ENCODE results near the gene FMNL1.

Gene FMNL1

DNA sequence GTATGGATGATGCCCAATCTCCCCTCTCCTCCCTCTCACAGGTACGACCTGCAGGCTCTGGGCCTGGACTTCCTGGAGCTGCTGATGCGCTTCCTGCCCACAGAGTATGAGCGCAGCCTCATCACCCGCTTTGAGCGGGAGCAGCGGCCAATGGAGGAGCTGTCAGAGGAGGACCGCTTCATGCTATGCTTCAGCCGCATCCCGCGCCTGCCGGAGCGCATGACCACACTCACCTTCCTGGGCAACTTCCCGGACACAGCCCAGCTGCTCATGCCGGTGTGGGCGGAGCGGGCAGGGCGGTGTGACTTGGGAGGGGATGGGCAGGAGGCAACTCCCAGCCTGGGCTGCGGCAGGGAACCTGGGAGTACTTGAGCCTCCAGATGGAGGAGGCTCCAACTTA lies 22.1 kb downstream of the FMNL1 start:
- peaks cover 79% of the 10 kb centered on the region for H3K27me3 Mint-ChIP-seq (ENCODE audit: low read depth)
- H3K4me3 Mint-ChIP-seq: peak overlapping the region in 1 of 3 experiments; percentile 21
- H3K36me3 Mint-ChIP-seq (ENCODE audit: low read depth): no peaks in the 10 kb centered on the region
- TF ChIP-seq CTCF (IDR thresholded peaks at IDR 0.05; ENCODE audit: unreplicated experiment in 3 of 3): no peak
- H3K9me3 Mint-ChIP-seq: no peaks in the 10 kb centered on the region
- peak overlapping the region in 2 of 3 experiments; percentile 67 to 76 for H3K27ac Mint-ChIP-seq
- H3K4me1 Mint-ChIP-seq: peaks cover 12% of the 10 kb centered on the region

DNA sequence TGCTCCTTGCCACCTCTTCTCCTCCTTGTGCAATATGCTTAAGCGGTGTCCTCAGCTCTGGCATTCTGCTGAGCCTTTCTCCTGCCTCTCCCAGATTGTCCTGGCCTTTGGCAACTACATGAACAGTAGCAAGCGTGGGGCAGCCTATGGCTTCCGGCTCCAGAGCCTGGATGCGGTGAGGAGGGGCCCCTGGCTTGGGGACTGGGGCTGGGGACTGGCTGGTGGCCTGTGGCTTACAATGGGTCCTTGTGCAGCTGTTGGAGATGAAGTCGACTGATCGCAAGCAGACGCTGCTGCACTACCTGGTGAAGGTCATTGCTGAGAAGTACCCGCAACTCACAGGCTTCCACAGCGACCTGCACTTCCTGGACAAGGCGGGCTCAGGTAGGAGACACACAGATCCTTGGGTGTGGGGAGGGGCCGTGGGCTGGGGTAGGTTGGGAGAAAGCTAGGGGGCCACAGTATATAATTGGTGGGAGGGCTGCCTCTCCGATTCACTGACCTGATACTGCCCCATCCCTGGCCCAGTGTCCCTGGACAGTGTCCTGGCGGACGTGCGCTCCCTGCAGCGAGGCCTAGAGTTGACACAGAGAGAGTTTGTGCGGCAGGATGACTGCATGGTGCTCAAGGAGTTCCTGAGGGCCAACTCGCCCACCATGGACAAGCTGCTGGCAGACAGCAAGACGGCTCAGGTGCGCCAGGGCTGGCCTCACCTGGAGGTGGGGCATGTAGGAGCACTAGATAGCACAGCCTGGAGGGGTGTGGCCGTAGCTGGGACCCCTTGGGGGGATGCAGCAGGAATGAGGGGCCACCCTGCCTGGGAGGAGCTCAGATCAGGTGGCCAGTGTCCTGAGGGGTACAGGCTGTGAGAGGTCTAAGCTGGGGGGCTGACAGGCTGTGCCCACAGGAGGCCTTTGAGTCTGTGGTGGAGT lies 23.3 kb downstream of the FMNL1 start:
- Mint-ChIP-seq H3K27me3 (ENCODE audit: low read depth) (peaks cover 70% of the 10 kb centered on the region), H3K9me3 (no peaks in the 10 kb centered on the region), H3K27ac (no peak overlapping the region), H3K4me1 (peaks cover 12% of the 10 kb centered on the region), H3K36me3 (ENCODE audit: low read depth) (no peaks in the 10 kb centered on the region), H3K4me3 (peak overlapping the region in 1 of 3 experiments; percentile 53)
- TF ChIP-seq CTCF (IDR thresholded peaks at IDR 0.05; ENCODE audit: unreplicated experiment in 3 of 3): no peak

- Mint-ChIP-seq H3K4me1 (peaks cover 12% of the 10 kb centered on the region), H3K4me3 (peak overlapping the region; percentile 87 to 88 (median 87)), H3K36me3 (ENCODE audit: low read depth) (no peaks in the 10 kb centered on the region), H3K27me3 (ENCODE audit: low read depth) (peaks cover 60% of the 10 kb centered on the region), H3K9me3 (no peaks in the 10 kb centered on the region), H3K27ac (no peak overlapping the region)
- no peak for TF ChIP-seq CTCF (IDR thresholded peaks at IDR 0.05; ENCODE audit: unreplicated experiment in 3 of 3)
Observed at GRCh38 chr17:45246338-45246737, 24.7 kb downstream of the FMNL1 start.

- TF ChIP-seq CTCF (IDR thresholded peaks at IDR 0.05; ENCODE audit: unreplicated experiment in 3 of 3): peak; percentile 57 to 69 (median 59)
- Mint-ChIP-seq H3K4me3 (peak overlapping the region; percentile 87 to 88 (median 87)), H3K36me3 (ENCODE audit: low read depth) (no peaks in the 10 kb centered on the region), H3K4me1 (peaks cover 12% of the 10 kb centered on the region), H3K27me3 (ENCODE audit: low read depth) (peaks cover 56% of the 10 kb centered on the region), H3K27ac (peak overlapping the region in 2 of 3 experiments; percentile 76 to 88), H3K9me3 (no peaks in the 10 kb centered on the region)
Observed at GRCh38 chr17:45246861-45247428, 25.3 kb downstream of the FMNL1 start.

DNA sequence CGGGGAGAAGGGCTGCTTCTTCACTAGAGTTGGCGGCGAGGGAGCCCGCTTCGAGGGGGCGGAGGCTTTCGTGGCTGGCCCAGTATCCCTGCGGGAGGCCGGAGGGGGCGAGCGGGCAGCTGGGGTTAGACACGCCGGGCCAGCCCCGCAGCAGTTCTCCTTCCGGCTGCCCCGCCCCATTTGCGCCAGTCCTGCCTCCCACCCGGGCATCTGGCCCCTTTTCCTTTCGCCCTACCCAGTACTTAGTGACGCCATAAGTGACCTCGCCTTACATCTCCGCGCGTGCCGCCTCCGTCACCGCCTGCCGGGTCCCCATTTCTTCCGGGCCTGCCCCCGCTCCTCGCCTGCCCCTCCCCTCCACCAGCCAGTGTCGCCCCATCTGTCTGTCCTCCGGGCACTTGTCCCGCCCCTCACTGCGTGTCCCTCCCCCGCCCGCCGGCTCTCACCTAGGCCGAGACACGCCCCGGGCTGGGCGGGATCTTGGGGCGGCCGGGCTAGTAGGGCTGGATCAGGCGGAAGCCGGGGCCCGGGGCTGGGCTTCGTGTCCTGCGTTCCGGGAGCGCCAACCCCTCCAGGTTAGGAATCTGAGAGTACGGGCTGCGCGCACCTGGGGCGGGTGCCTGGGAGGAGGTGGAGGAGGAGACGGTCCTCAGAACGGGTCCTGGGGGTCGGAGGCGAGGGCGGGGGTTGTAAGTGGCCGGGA lies 25.9 kb downstream of the FMNL1 start:
- Mint-ChIP-seq H3K27me3 (ENCODE audit: low read depth) (peaks cover 50% of the 10 kb centered on the region), H3K27ac (peak overlapping the region in 2 of 3 experiments; percentile 76 to 88), H3K9me3 (no peaks in the 10 kb centered on the region), H3K36me3 (ENCODE audit: low read depth) (no peaks in the 10 kb centered on the region), H3K4me1 (peaks cover 10% of the 10 kb centered on the region), H3K4me3 (peak overlapping the region; percentile 87 to 88 (median 87))
- no peak for TF ChIP-seq CTCF (IDR thresholded peaks at IDR 0.05; ENCODE audit: unreplicated experiment in 3 of 3)

Measured in nephron (organoid).